Activated gamma-delta T cell (primary cell): ENCODE data around the gene CYP27A1.
"Not testable (repeated sequence)": the region's sequence is repeated elsewhere in the genome, so short reads cannot be mapped to it uniquely, and the experiment has no call there.

Experiments used
- DNase-seq: peaks from one replicate; lab custom pipeline; 2025; lab: John Stamatoyannopoulos, UW
- total RNA-seq, 2 donors: gene quantifications; one replicate each; lab custom pipeline; 2026; lab: John Stamatoyannopoulos, UW

The CYP27A1 gene
- total RNA-seq, result 0.51 to 4.0 reads per million in 2 donors

DNA sequence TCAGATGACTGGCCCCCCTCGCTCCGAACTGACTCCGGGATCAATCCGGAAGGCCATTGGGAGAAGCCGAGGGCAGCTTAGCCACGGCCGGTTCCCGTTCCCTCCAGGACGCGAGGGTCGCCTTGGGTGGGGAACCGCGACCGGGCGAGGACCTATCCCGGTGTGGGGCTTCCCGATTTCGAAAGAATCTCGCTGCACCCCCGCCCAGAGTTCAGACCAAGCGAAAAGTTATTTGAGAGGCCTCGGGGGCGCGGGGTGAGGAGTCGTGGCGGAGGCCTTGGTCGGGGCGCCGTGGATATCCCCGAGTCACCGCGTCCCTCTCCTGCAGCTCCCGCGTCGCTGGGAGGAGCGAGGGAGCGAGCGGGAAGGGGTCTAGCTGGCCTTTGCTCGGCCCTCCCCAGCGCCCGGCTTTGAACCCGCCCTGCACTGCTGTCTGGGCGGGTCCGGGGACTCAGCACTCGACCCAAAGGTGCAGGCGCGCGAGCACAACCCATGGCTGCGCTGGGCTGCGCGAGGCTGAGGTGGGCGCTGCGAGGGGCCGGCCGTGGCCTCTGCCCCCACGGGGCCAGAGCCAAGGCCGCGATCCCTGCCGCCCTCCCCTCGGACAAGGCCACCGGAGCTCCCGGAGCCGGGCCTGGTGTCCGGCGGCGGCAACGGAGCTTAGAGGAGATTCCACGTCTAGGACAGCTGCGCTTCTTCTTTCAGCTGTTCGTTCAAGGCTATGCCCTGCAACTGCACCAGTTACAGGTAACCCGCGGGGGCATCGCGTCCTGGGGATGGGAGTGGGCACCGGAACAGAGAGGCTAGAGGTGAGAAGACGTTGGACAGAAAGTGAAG is at the start of gene CYP27A1:
TSS of gene CYP27A1 (plus strand) at position 457 of the 837 bp plus-strand sequence. CDS start at position 493, 36 bp downstream.
- no peak for DNase-seq

DNA sequence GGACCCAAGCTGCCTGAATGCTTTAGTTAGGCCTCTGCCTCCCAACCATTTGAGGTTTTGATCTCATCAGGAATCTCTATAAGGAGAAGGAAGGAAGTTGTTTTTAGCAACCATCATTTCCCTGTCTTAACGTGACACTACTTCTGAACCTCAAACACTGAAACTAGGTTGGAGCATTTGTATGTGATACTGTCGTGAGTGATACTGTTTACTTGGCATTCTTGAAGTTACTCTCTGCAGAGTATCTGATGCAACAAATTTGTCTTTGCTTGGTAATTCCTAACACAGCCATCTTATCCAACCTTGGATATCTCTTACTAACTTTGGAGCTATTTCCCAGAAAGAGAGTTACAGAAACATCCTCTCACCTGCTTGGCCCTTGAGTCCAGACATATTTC is 49.2 kb upstream of the CYP27A1 start:
- DNase-seq, result no peak

DNA sequence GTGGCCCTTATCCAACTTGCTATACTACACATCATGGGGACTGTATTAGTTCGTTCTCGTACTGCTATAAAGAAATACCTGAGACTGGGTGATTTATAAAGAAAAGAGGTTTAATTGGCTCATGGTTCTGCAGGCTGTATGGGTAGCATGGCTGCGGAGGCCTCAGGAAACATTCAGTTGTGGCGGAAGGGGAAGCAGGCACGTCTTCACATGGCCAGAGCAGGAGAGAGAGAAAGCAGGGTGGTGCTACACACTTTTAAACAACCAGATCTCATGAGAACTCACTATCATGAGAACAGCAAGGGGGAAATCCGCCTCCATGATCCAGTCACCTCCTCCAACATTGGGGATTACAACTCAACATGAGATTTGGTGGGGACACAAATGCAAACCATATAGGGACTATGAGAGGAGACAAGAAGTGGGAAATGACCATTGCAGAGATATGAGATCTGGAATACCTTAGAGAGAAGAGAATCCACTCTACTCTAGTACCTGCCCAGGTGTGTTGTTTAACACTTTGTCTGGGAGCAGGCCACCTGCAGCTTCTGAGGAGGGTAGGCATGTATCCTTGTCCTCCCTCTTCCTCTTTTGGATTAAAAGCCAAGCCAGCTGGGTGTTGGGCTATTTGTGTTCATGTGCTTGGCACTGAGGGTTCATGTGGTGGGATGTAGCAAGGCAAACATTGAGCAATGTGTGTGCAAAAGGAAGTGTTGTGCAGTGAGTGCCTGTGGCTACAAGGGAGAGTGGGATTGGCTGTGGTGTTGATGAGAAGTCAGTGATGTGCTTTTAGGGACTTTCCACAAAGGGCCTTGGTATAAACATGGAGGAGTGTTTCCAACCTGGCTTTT is 48.6 kb upstream of the CYP27A1 start:
- no peak for DNase-seq

- no peak for DNase-seq
Measured at GRCh38 chr2:218734190-218734975, 47.6 kb upstream of the CYP27A1 start.

- DNase-seq, result no peak
Measured at GRCh38 chr2:218736531-218736930, 45.4 kb upstream of the CYP27A1 start.

DNA sequence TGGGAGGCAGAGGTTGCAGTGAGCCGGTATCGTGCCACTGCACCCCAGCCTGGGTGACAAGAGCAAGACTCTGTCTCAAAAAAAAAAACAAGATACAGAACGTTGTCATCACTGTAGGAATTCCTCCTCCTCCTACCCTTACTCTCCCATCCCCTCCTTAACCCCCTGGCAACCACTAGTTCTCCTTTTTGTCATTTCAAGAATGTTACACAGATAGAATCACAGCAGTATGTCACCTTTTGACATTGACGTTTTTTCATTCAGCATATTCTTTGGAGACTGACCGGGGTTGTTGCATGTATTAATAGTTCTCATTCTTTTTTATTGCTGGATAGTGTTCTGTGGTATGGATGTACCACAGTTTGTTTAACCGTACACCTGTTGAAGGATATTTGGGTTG is 38.9 kb upstream of the CYP27A1 start:
- no peak for DNase-seq

DNA sequence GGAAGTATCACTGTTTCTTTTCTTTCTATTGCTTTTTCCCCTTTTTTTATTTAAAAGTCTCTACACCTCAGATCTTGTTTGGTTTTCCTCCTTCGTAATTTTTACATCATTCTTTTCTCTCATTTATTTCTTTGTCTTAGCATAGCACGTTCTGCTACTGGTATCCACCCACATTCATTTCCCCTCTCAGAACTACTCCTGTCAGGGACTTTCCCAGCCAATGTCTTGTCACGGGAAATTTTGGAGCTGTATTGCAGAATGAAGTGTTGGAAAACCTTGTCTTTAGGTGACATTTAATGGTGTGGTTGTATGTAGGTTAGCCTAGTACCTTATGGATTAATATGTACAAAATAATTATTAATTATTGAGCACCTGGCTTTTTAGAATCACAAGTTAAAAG is 37.3 kb upstream of the CYP27A1 start:
- no peak for DNase-seq

GRCh38 chr2:218745160-218745558 is 36.8 kb upstream of the CYP27A1 start:
- no peak for DNase-seq

DNA sequence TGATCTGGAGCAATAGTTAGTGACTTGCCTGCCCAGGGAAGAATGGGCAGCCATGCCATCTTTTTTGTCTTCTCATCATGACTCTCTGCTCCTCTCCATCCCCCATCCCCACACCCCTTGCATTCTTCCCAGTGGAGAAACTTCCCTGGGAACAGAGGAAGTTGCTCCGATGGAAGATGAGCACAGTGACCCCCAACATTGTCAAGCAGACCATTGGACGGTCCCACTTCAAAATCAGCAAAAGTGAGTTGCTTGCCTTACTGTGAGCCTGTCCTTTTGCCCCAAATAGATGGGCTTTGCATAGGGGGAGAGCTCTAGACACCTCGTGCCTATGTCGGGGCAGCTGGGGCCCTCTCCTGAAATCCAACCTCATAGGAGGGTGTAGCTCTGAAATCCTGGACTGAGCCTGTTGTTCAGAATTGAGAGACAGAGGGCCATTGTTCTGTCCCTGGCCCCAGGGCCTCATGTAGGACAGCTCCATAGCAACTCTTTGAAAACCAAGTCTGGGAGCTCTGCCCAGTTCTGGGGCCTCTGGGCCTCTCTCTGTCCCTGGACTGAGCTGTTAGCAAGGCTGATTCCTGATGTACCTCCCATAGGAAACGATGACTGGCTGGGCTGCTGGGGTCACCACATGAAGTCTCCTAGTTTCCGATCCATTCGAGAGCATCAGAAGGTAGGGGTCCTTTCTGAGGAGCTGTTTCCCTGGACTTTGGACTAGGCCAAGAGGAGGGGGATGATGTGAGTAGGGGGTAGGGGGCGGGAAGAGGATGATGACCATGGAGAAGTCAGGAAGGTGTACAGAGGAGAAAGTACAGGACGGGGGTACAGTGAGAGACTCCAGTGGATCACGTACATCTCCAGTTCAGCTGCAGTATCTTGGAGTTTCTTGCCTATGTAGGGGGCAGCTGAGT is 36.1 kb upstream of the CYP27A1 start:
- no peak for DNase-seq

- DNase-seq, result no peak
Measured at GRCh38 chr2:218746470-218746795, 35.5 kb upstream of the CYP27A1 start.

- DNase-seq, result no peak
Measured at GRCh38 chr2:218746960-218747359, 35.0 kb upstream of the CYP27A1 start.

GRCh38 chr2:218748741-218749441 is 33.1 kb upstream of the CYP27A1 start:
- no peak for DNase-seq

GRCh38 chr2:218754201-218754600 is 27.7 kb upstream of the CYP27A1 start:
- no peak for DNase-seq

GRCh38 chr2:218754781-218755180 is 27.2 kb upstream of the CYP27A1 start:
- no peak for DNase-seq

DNA sequence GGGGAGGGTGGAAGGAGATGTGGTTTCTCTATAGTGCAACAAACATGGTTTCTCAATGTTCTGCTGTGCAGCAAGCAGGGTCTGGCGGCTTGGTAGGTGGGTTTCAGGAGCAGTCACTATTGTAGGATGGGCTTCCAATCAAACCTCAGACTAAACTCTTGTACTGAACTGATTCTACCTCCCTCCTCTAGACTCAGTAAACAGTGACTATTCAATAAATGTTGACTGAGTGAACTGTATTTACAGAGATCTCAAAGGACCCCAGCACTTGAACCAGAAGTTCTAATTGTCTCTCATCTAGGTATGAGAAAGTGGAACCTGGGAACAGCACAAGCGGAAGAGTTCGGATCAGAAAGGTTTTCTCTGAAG is 26.8 kb upstream of the CYP27A1 start:
- no peak for DNase-seq

DNA sequence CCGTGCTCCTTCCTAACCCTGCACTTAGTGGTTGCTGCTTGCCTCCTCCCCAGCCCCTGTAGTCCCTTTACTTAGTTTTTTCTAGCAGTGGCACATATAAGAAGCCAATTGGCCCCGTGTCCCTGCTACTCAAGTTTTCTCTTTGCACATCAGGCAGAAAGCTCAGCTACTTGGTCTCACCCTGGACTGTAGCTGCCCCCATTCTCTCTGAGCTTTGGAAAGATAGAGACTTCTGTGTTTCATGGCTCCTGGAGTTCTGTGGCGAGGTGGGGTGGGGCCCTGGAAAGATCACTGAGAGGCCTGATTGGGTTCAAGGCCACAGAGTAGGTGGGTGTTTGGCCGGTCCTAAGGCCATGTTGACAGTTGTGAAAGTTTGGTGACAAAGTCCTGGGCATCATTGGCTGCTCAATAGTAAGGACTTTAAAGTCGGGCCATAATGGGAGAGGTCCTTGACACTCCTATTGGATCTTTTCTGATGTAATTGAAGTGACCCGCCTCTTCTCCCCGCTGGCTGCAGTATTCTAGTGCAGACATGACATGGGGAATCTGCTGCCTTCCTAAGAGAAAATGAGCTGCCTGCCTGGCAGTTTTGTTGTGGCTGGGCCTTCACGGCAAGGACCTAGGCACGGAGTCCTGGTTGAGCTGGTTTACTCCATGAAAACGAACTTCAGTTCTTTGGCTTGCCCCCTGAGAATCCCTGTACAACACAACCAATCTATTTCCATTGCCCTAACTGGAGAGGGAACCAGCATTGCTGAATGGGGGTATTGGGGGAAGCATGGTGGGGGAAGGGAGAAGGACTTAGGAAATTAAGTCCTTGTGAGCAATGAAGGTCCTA is 26.2 kb upstream of the CYP27A1 start:
- DNase-seq, result no peak

GRCh38 chr2:218756599-218757377 is 25.2 kb upstream of the CYP27A1 start:
- no peak for DNase-seq

GRCh38 chr2:218761795-218762194 is 20.2 kb upstream of the CYP27A1 start:
- no peak for DNase-seq

DNA sequence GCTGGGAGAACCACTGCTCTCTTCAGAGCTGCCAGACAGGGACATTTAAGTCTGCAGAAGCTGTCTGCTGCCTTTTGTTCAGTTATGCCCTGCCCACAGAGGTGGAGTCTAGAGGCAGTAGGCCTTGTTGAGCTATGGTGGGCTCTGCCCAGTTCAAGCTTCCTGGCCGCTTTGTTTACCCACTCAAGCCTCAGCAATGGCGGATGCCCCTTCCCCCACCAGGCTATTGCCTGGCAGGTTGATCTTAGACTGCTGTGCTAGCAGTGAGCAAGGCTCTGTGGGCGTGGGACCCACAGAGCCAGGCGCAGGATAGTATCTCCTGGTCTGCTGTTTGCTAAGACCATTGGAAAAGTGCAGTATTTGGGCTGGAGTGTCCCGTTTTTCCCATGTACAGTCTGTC is 9.2 kb upstream of the CYP27A1 start:
- DNase-seq, result not testable (repeated sequence)
